Lower leg skin (tissue), 4 donors: Measurements from ENCODE around the gene STARD7. TPM values are rescaled to one million over a fixed set of nuclear protein-coding genes. Genes with fewer than 3 reads are reported as not detected.

Source experiments
- DNase-seq, 2 donors: peaks; one replicate each; pipeline ENCODE4 v3.0.0-alpha.2; 2019; ENCODE audit warnings: low spot score in 2 of 2
- H3K4me3 ChIP-seq: fragments of 200-600 bp; sonication (generic); 2 replicates; pipeline ENCODE4 v1.5.1; 2017; ENCODE audit warnings: mild to moderate bottlenecking, low read depth; ENCODE audit not compliant: poor library complexity, severe bottlenecking
- CTCF ChIP-seq, 3 donors: fragments of 450-650 bp; IDR thresholded peaks; one replicate each; pipeline ENCODE4 v1.5.1; 2016; ENCODE audit warnings: antibody characterized with exemption in 3 of 3, mild to moderate bottlenecking in 3 of 3, moderate library complexity in 2 of 3
- POLR2A ChIP-seq, 2 donors: fragments of 450-650 bp; IDR thresholded peaks; one replicate each; pipeline ENCODE4 v1.6.1; 2016 to 2017; ENCODE audit warnings: antibody characterized with exemption in 2 of 2, mild to moderate bottlenecking in 1 of 2, moderate library complexity in 1 of 2
- WGBS, 2 donors: methylation state at CpG; one replicate each; pipeline ENCODE4 v1.1.5; 2018; 5-methylcytosine and 5-hydroxymethylcytosine counted together
- intact Hi-C: fragments of 100-400 bp; cut with DNase I; formaldehyde crosslinking; loops from one replicate; pipeline ENCODE4 v1.15.0; 2023; ENCODE audit warnings: low total_unique reads
- total RNA-seq, 4 donors: library from RNA; depleted of rRNA; stranded (reverse); fragments of >200 nt; gene quantifications; one replicate each; pipeline ENCODE4 v1.1.0, GENCODE V29; 2016

The STARD7 gene
- total RNA-seq, 4 donors from 2014 or later = 52.5 to 101 (median 77.2) TPM

GRCh38 chr2:96170626-96171025, 38.0 kb downstream of the STARD7 start:
- no peak for TF ChIP-seq CTCF (IDR thresholded peaks at IDR 0.05)
- TF ChIP-seq POLR2A (IDR thresholded peaks at IDR 0.05) = no peak
- H3K4me3 ChIP-seq = no peak overlapping the region
- WGBS, 2 donors = 90% methylated on average over 3 of the region's 3 CpGs
- no peak for DNase-seq
- intact Hi-C loops = no loop called here

GRCh38 chr2:96169868-96170507, 38.6 kb downstream of the STARD7 start:
- DNase-seq = no peak
- intact Hi-C loops = no loop called here
- TF ChIP-seq POLR2A (IDR thresholded peaks at IDR 0.05) (no peak), CTCF (IDR thresholded peaks at IDR 0.05) (no peak)
- no peak overlapping the region for H3K4me3 ChIP-seq
- WGBS, 2 donors = 92 to 95% methylated on average over 2 of the region's 2 CpGs

GRCh38 chr2:96167407-96168013, 41.1 kb downstream of the STARD7 start:
- intact Hi-C loops = no loop called here
- H3K4me3 ChIP-seq = no peak overlapping the region
- no peak for DNase-seq
- TF ChIP-seq POLR2A (IDR thresholded peaks at IDR 0.05) (no peak), CTCF (IDR thresholded peaks at IDR 0.05) (no peak)
- WGBS, 2 donors = 62 to 76% methylated on average over 6 of the region's 6 CpGs

- DNase-seq = peak in 1 of 2 donors; percentile 70
- intact Hi-C loops = no loop called here
- no peak for TF ChIP-seq CTCF (IDR thresholded peaks at IDR 0.05)
- no peak for TF ChIP-seq POLR2A (IDR thresholded peaks at IDR 0.05)
These were observed 44.0 kb downstream of the STARD7 start for GRCh38 chr2:96164459-96165184.

DNA sequence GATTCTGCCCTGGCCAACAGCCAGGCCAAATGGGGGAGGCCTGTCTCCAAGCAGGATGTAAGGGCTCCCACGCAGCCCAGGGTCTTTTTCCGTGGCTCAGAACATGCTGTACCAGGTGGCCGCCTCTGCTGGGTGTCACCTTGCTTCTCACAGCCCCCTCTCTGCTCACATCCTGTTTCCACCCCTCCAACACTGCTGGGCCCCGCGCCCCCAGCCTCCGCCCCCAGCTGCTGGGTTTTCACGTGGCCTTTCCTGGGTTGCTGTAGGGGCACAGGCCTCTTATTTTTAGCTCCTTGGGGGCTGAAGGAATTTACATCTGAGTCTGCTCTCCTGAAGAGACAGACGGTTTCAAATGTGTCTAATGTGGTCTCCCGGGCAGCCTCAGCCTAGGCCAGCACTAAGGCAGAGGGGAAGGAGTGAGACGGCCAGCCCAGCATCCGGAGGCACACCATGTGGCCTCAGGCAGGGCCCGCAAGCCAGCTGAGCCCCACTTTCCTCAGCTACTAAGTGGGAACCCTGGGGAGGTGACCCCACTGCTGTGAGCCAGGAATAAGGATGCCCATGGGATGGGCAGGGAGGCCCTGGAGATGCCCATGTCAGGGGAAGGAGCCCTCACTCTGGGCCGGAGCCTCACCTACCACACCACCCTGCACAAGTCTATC, 44.7 kb downstream of the STARD7 start:
- 72 to 78% methylated on average over 12 to 13 of the region's 13 CpGs for WGBS, 2 donors
- intact Hi-C loops = no loop called here
- no peak for TF ChIP-seq CTCF (IDR thresholded peaks at IDR 0.05)
- TF ChIP-seq POLR2A (IDR thresholded peaks at IDR 0.05) = no peak

More at GRCh38 chr2:96164459-96165184, 44.0 kb downstream of the STARD7 start:
- 80 to 81% methylated on average over 14 to 18 of the region's 18 CpGs for WGBS, 2 donors
- H3K4me3 ChIP-seq = no peak overlapping the region

More for the DNA sequence above, 44.7 kb downstream of the STARD7 start:
- DNase-seq = peak in 1 of 2 donors; percentile 84
- H3K4me3 ChIP-seq = no peak overlapping the region
